ENCODE data around the gene IKBKE.

DNA sequence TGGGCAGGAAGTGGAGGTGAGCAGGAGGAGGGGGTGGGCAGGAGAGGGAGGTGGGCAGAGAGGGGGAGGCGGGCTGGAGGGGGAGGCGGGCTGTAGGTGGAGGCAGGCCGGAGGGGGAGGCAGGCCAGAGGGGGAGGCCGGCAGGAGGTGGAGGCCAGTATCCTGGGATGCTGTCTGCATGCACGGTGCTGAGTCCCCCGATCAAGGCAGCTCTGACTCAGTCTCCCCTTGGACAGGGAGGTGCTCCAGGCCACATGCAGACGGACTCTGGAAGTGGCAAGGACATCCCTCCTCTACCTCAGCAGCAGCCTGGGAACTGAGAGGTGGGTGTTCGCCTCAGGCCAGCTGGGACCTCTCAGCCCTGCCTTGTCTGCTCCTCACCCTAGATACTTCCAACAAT, 9.9 kb downstream of the IKBKE start:
- TF ChIP-seq, protein P1, sequence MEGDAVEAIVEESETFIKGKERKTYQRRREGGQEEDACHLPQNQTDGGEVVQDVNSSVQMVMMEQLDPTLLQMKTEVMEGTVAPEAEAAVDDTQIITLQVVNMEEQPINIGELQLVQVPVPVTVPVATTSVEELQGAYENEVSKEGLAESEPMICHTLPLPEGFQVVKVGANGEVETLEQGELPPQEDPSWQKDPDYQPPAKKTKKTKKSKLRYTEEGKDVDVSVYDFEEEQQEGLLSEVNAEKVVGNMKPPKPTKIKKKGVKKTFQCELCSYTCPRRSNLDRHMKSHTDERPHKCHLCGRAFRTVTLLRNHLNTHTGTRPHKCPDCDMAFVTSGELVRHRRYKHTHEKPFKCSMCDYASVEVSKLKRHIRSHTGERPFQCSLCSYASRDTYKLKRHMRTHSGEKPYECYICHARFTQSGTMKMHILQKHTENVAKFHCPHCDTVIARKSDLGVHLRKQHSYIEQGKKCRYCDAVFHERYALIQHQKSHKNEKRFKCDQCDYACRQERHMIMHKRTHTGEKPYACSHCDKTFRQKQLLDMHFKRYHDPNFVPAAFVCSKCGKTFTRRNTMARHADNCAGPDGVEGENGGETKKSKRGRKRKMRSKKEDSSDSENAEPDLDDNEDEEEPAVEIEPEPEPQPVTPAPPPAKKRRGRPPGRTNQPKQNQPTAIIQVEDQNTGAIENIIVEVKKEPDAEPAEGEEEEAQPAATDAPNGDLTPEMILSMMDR (IDR thresholded peaks at IDR 0.05): no peak
- TF ChIP-seq POLR2A (IDR thresholded peaks at IDR 0.05): no peak
